Measurements from ENCODE around the gene MOCS2. TPM values are rescaled to one million over a fixed set of nuclear protein-coding genes. Genes with fewer than 3 reads are reported as not detected.

The MOCS2 gene
- total and polyA plus RNA-seq, 12 donors: 66.3 to 135 (median 80.3) TPM

DNA sequence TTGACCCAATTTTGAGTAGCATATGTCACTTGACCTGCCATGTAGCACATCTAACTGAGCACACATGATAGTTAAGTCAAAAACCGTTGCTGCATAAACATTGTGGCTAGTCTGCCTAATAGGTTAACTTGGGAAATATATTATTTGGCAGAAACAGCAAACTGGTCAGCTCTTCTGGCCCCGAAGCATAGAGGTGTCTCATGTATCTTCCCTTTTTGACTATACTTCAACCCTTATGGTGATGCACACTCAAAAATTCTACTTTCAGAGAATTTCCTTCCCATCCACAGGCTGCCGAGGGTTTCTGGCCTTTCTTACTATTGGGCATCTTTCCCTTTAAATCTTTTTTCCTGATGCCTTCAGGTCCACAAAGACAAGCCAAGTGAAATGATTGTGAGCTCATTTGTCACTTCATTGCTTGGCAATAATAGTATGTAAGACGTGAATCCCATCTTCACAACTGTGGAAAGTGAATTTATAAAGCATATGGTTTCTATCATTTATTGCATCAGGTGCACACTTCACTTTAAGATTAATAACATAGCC is 41.2 kb downstream of the MOCS2 start:
- no peak for ATAC-seq
- WGBS, 2 donors: 86 to 89% methylated on average over 4 of the region's 4 CpGs

GRCh38 chr5:53067641-53068040 is 41.9 kb downstream of the MOCS2 start:
- DNase-seq: no peak
- Histone ChIP-seq H3K27ac (no peak overlapping the region), H3K36me3 (peaks cover 0 to 16% (median 0%) of the 10 kb centered on the region in 9 donors), H3K27me3 (no peaks in the 10 kb centered on the region), H3K9me3 (no peaks in the 10 kb centered on the region), H3K4me1 (peaks cover 0 to 9% (median 0%) of the 10 kb centered on the region in 9 donors), H3K4me3 (no peak overlapping the region)
- intact Hi-C loops (cut with DNase I): no loop called here
- WGBS, 2 donors: 0 to 44% methylated on average over 1 of the region's 1 CpG
- no peak for ATAC-seq
- TF ChIP-seq, protein P1, sequence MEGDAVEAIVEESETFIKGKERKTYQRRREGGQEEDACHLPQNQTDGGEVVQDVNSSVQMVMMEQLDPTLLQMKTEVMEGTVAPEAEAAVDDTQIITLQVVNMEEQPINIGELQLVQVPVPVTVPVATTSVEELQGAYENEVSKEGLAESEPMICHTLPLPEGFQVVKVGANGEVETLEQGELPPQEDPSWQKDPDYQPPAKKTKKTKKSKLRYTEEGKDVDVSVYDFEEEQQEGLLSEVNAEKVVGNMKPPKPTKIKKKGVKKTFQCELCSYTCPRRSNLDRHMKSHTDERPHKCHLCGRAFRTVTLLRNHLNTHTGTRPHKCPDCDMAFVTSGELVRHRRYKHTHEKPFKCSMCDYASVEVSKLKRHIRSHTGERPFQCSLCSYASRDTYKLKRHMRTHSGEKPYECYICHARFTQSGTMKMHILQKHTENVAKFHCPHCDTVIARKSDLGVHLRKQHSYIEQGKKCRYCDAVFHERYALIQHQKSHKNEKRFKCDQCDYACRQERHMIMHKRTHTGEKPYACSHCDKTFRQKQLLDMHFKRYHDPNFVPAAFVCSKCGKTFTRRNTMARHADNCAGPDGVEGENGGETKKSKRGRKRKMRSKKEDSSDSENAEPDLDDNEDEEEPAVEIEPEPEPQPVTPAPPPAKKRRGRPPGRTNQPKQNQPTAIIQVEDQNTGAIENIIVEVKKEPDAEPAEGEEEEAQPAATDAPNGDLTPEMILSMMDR (IDR thresholded peaks at IDR 0.05): no peak

More for the DNA sequence above, 41.2 kb downstream of the MOCS2 start:
- no peaks in the 10 kb centered on the region for H3K9me3 ChIP-seq
- peaks cover 0 to 16% (median 0%) of the 10 kb centered on the region in 9 donors for H3K36me3 ChIP-seq
- intact Hi-C loops (cut with DNase I): no loop called here
- no peaks in the 10 kb centered on the region for H3K27me3 ChIP-seq
- peaks cover 0 to 9% (median 0%) of the 10 kb centered on the region in 9 donors for H3K4me1 ChIP-seq
- H3K4me3 ChIP-seq: no peak overlapping the region
- TF ChIP-seq, protein P1 (IDR thresholded peaks at IDR 0.05): no peak
- DNase-seq: no peak
- H3K27ac ChIP-seq: no peak overlapping the region

DNA sequence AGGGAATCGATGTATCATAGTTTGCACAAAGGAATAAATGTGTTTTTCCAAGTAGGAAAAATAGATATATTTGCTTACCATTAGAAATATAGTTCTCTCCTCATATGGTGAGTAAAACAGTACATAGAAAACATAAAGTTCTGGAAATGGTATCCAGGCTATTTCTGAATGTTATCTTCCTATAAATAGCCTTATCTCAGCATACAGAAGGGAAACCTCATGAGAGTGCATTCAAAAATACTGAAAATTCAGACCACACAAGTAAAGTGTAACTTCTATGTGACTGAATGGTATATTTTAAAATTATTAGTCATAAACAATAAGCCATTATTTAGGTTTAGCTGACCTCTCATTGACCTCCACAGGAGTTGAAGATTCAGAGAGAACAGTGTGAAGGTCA is 43.5 kb downstream of the MOCS2 start:
- H3K36me3 ChIP-seq: peaks cover 0 to 16% (median 0%) of the 10 kb centered on the region in 9 donors
- H3K27me3 ChIP-seq: no peaks in the 10 kb centered on the region
- TF ChIP-seq, protein P1 (IDR thresholded peaks at IDR 0.05): no peak
- ATAC-seq: no peak
- peaks cover 0 to 9% (median 0%) of the 10 kb centered on the region in 9 donors for H3K4me1 ChIP-seq
- H3K27ac ChIP-seq: no peak overlapping the region
- no peaks in the 10 kb centered on the region for H3K9me3 ChIP-seq
- H3K4me3 ChIP-seq: no peak overlapping the region
- no peak for DNase-seq
- intact Hi-C loops (cut with DNase I): no loop called here
- 78 to 84% methylated on average over 1 of the region's 1 CpG for WGBS, 2 donors

- H3K9me3 ChIP-seq: no peaks in the 10 kb centered on the region
- H3K4me1 ChIP-seq: peaks cover 0 to 9% (median 0%) of the 10 kb centered on the region in 9 donors
- H3K27me3 ChIP-seq: no peaks in the 10 kb centered on the region
- no peak overlapping the region for H3K4me3 ChIP-seq
- intact Hi-C loops (cut with DNase I): no loop called here
- H3K36me3 ChIP-seq: peaks cover 0 to 16% (median 0%) of the 10 kb centered on the region in 9 donors
- no peak for ATAC-seq
- H3K27ac ChIP-seq: no peak overlapping the region
- TF ChIP-seq, protein P1 (IDR thresholded peaks at IDR 0.05): no peak
- 71 to 79% methylated on average over 3 of the region's 3 CpGs for WGBS, 2 donors
- no peak for DNase-seq
These were observed 45.8 kb downstream of the MOCS2 start for GRCh38 chr5:53063791-53064190.

Data from heart right ventricle (tissue), 16 donors.